K562 (cell line): ENCODE data around the gene POLN. TPM values are rescaled to one million over a fixed set of nuclear protein-coding genes. Genes with fewer than 3 reads are reported as not detected.

ENCODE experiments used
- ATAC-seq: fragments of 200-7000 bp; cut with Tn5 transposase; 3 replicates; pipeline ENCODE4 v1.9.1; 2020; ENCODE audit warnings: moderate library complexity
- BruUV-seq: library from RNA; stranded (reverse); fragments of 400-500 nt; replicated peaks from 2 replicates; lab custom pipeline; 2021; lab: Mats Ljungman, UMichigan
- CTCF ChIA-PET: fragments of 300-600 bp; formaldehyde crosslinking; extraction: SDS; loops from one replicate; lab custom pipeline; 2021; ENCODE audit warnings: low intra/inter-chr PET ratio; lab: Yijun Ruan, JAX
- POLR2A ChIA-PET: fragments of 300-600, 350-650 bp; sonication (Branson Sonifier 250); formaldehyde crosslinking; extraction: SDS; loops from one replicate; lab custom pipeline; 2021; ENCODE audit warnings: antibody characterized with exemption, inconsistent platforms; lab: Yijun Ruan, JAX
- DNase-seq, 4 experiments: peaks; one replicate each; pipeline versions ENCODE4 v3.0.0 to v3.0.0-alpha.2; 2011 to 2018; ENCODE audit warnings: low spot score in 3 of 4, mixed read lengths in 3 of 4; ENCODE audit errors: extremely low read depth in 1 of 4
- FAIRE-seq: peaks from 2 replicates; lab custom pipeline; 2011; peaks lifted over from hg19 to GRCh38; lab: Jason Lieb, UNC
- H2AFZ ChIP-seq: 2 replicates; pipeline ENCODE4 v1.6.0; 2011; ENCODE audit warnings: low read depth, low read length, control low read depth, inconsistent platforms
- H3K27ac ChIP-seq: fragments of 200-600 bp; 3 replicates; pipeline ENCODE4 v1.8.0; 2011; ENCODE audit warnings: low read depth, mild to moderate bottlenecking, control low read depth, inconsistent platforms, low read length, moderate library complexity, mixed read lengths; ENCODE audit errors: extremely low read depth
- H3K27me3 ChIP-seq, 2 experiments: fragments of 300-600 bp in 1 of 2; 2 replicates in 1 of 2; 3 replicates in 1 of 2; pipeline versions ENCODE4 v1.6.0 to v1.8.0; 2011; ENCODE audit warnings: inconsistent platforms in 2 of 2, low read length in 2 of 2, mild to moderate bottlenecking in 1 of 2, mixed read lengths in 1 of 2, moderate library complexity in 1 of 2; ENCODE audit not compliant: control insufficient read depth in 2 of 2, insufficient read depth in 2 of 2
- H3K36me3 ChIP-seq: fragments of 300-600 bp; 3 replicates; pipeline ENCODE4 v1.8.0; 2011; ENCODE audit warnings: mild to moderate bottlenecking, low read length, inconsistent platforms; ENCODE audit not compliant: control insufficient read depth, insufficient read depth
- H3K4me1 ChIP-seq, 2 experiments: fragments of 200-600 bp in 1 of 2; replicated peaks in 1 of 2; 2 replicates in 1 of 2; 3 replicates in 1 of 2; pipeline versions ENCODE4 v1.5.1 to v1.8.0; 2011; ENCODE audit warnings: inconsistent platforms in 2 of 2, low read length in 2 of 2, mild to moderate bottlenecking in 1 of 2, mixed read lengths in 1 of 2, moderate library complexity in 1 of 2; ENCODE audit not compliant: control insufficient read depth in 2 of 2, insufficient read depth in 2 of 2
- H3K4me2 ChIP-seq: 2 replicates; pipeline ENCODE4 v1.6.1; 2011; ENCODE audit warnings: low read length, control low read depth, inconsistent platforms, mixed read lengths; ENCODE audit not compliant: insufficient read depth
- H3K4me3 ChIP-seq: fragments of 200-600 bp; sonication (generic), shearing (Covaris generic); 2 replicates; pipeline ENCODE4 v1.5.1; 2016; ENCODE audit warnings: control low read depth, inconsistent platforms
- H3K79me2 ChIP-seq: fragments of 200-600 bp; 3 replicates; pipeline ENCODE4 v1.8.0; 2011; ENCODE audit warnings: low read length, inconsistent platforms; ENCODE audit not compliant: control insufficient read depth, insufficient read depth
- H3K9ac ChIP-seq, 2 experiments: 2 replicates each; pipeline versions ENCODE4 v1.6.0 to v1.6.1; 2011; ENCODE audit warnings: low read depth in 2 of 2, low read length in 2 of 2, control low read depth in 1 of 2, inconsistent platforms in 1 of 2, mild to moderate bottlenecking in 1 of 2, mixed read lengths in 1 of 2; ENCODE audit not compliant: insufficient read depth in 1 of 2
- H3K9me1 ChIP-seq: one replicate; pipeline ENCODE4 v1.6.0; 2011; ENCODE audit warnings: inconsistent platforms, mild to moderate bottlenecking, low read length, moderate library complexity; ENCODE audit not compliant: control insufficient read depth, insufficient read depth
- H3K9me3 ChIP-seq: replicated peaks from 2 replicates; pipeline ENCODE4 v1.5.1; 2011; ENCODE audit warnings: low read depth, low read length, inconsistent platforms; ENCODE audit not compliant: control insufficient read depth, insufficient read depth
- H4K20me1 ChIP-seq: replicated peaks from 2 replicates; pipeline ENCODE4 v1.6.1; 2011; ENCODE audit warnings: low read length, inconsistent platforms, mixed read lengths; ENCODE audit not compliant: control insufficient read depth, insufficient read depth
- ATF3 ChIP-seq, 2 experiments: fragments of 450-650 bp in 1 of 2; sonication (generic) in 1 of 2; formaldehyde crosslinking in 1 of 2; IDR thresholded peaks in 1 of 2; conservative IDR thresholded peaks in 1 of 2; 2 replicates each; pipeline versions ENCODE4 v1.6.1 to v1.8.1; 2016 to 2023; ENCODE audit warnings: mild to moderate bottlenecking in 2 of 2, moderate library complexity in 2 of 2, inconsistent platforms in 1 of 2, missing genetic modification reagents in 1 of 2
- CHD2 ChIP-seq: IDR thresholded peaks from 2 replicates; pipeline ENCODE4 v1.6.1; 2011; ENCODE audit warnings: low read depth, low read length
- NELFE ChIP-seq: IDR thresholded peaks from 2 replicates; pipeline ENCODE4 v1.6.1; 2011; ENCODE audit warnings: mild to moderate bottlenecking; ENCODE audit not compliant: insufficient read depth, insufficient read length
- ZNF282 ChIP-seq: sonication (generic); formaldehyde crosslinking; IDR thresholded peaks from 2 replicates; pipeline ENCODE4 v1.8.1; 2023; ENCODE audit warnings: missing genetic modification reagents
- ZNF507 ChIP-seq: conservative IDR thresholded peaks from 2 replicates; pipeline ENCODE4 v1.6.1; 2017; ENCODE audit warnings: missing genetic modification characterization, missing compliant biosample characterization
- WGBS: fragments of 100-300 bp; shearing (Covaris generic); methylation state at CpG from one replicate; pipeline ENCODE4 v1.1.6; 2016; ENCODE audit warnings: low coverage, mixed read lengths; ENCODE audit not compliant: insufficient coverage; ENCODE audit errors: missing lambda C conversion rate; 5-methylcytosine and 5-hydroxymethylcytosine counted together
- in situ Hi-C: fragments of 300-500 bp; cut with MboI; formaldehyde crosslinking; loops from 4 replicates; pipeline ENCODE4 v1.15.0; 2018; ENCODE audit warnings: inconsistent platforms, mixed read lengths
- intact Hi-C: fragments of 100-400 bp; cut with micrococcal nuclease; formaldehyde crosslinking; loops from 2 replicates; pipeline ENCODE4 v1.14.2; 2022
- polyA plus RNA-seq, 8 experiments: library from polyadenylated mRNA; depleted of rRNA in 4 of 8; stranded (reverse) in 5 of 8; unstranded in 3 of 8; fragments of >200 nt; fragmentation: Nextera tagmentation in 2 of 8; fragmentation: Illumina TruSeq in 1 of 8; extraction: Ambion mirVana in 2 of 8; extraction: Trizol in 1 of 8; gene quantifications; 2 replicates each; pipeline versions ENCODE4 v1.2.1 to v1.2.3, GENCODE V29; 2011 to 2014; ENCODE audit warnings: inconsistent platforms in 1 of 8, missing spikeins in 1 of 8
- total RNA-seq, 7 experiments: library from RNA; depleted of rRNA in 6 of 7; stranded (reverse); fragments of >200 nt in 6 of 7; fragmentation: Illumina TruSeq in 2 of 7; extraction: Trizol in 2 of 7; gene quantifications; 2 replicates each; pipeline versions ENCODE4 v1.2.1 to v1.2.3, GENCODE V29; 2011 to 2021; ENCODE audit warnings: low replicate concordance in 1 of 7

The POLN gene
- total and polyA plus RNA-seq, 9 of the 15 experiments (the other 6 are each of a cell fraction or from before 2014, with no cell fraction given), result 0.08 to 0.91 (median 0.32) TPM

- in situ Hi-C loops, result no loop called here
- WGBS, result 0% methylated on average over 12 of the region's 13 CpGs
These were observed 157.6 kb downstream of the POLN start for GRCh38 chr4:2084316-2084715.

DNA sequence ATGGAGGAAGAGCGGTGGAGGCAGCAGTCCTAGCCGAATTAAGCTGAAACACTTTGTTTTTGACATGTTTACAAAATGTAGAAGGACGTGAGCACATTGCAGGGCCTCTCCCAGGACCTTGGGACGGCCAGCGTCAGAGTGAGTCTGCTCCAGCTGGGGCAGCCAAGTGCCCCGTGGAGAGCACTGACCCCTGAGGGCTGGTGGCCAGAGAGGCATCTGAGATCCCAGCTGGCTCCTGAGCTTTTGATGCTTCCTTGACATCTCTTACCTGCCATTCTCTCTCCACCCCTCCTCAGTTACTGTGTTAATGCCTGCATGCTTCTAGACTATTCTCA lies 158.1 kb downstream of the POLN start:
- H3K9ac ChIP-seq, result no peak overlapping the region
- no peak overlapping the region for H3K4me2 ChIP-seq
- no peaks in the 10 kb centered on the region for H3K9me1 ChIP-seq
- peaks cover 0 to 9% of the 10 kb centered on the region in 2 experiments; a peak in 2 of 5 replicates for H3K4me1 ChIP-seq
- no peaks in the 10 kb centered on the region for H3K9me3 ChIP-seq
- intact Hi-C loops (no loop called here), in situ Hi-C loops (no loop called here)
- H2AFZ ChIP-seq, result no peak overlapping the region
- POLR2A ChIA-PET, result interaction anchor here (0.6 to 1.0 kb wide), 3 partner anchors 9 to 134 kb away, joined by 3 to 6 read pairs (median 3); no protein-coding TSS in a partner anchor
- FAIRE-seq, result no peak
- no TSS peak for BruUV-seq
- no peak overlapping the region for H3K4me3 ChIP-seq
- no peak overlapping the region for H3K27ac ChIP-seq
- no peak for TF ChIP-seq ZNF282 (CRISPR knock-in tag)
- no peak for TF ChIP-seq ZNF507
- DNase-seq, result no peak
- H3K36me3 ChIP-seq, result no peaks in the 10 kb centered on the region
- 3% methylated on average over 6 of the region's 6 CpGs for whole genome bisulfite sequencing
- H4K20me1 ChIP-seq, result no peaks in the 10 kb centered on the region
- peaks cover 27 to 65% of the 10 kb centered on the region in 2 experiments; a peak in 4 of 5 replicates for H3K27me3 ChIP-seq
- no peak for ATAC-seq
- H3K79me2 ChIP-seq, result no peaks in the 10 kb centered on the region
- CTCF ChIA-PET, result no interaction called here

More at GRCh38 chr4:2084316-2084715, 157.6 kb downstream of the POLN start:
- H3K36me3 ChIP-seq, result no peaks in the 10 kb centered on the region
- intact Hi-C loops, result no loop called here
- CTCF ChIA-PET, result no interaction called here
- DNase-seq, result no peak
- no peak for TF ChIP-seq CHD2
- no peak for TF ChIP-seq ATF3 (IDR thresholded peaks at IDR 0.05)
- no peak for TF ChIP-seq ATF3 (CRISPR knock-in tag; conservative IDR thresholded peaks at IDR 0.05)
- TF ChIP-seq NELFE, result no peak
- TF ChIP-seq, all 486 proteins: peak for 0
- H3K27ac ChIP-seq, result no peak overlapping the region
- H3K9me3 ChIP-seq, result no peaks in the 10 kb centered on the region
- POLR2A ChIA-PET, result interaction anchor here (0.6 to 1.0 kb wide), 2 partner anchors 10 to 133 kb away, joined by 3 read pairs; no protein-coding TSS in a partner anchor
- H3K9me1 ChIP-seq, result no peaks in the 10 kb centered on the region
- BruUV-seq, result no TSS peak
- peaks cover 27 to 60% of the 10 kb centered on the region in 2 experiments; a peak in 4 of 5 replicates for H3K27me3 ChIP-seq
- no peak for ATAC-seq
- H4K20me1 ChIP-seq, result no peaks in the 10 kb centered on the region
- no peaks in the 10 kb centered on the region for H3K79me2 ChIP-seq
- H3K4me1 ChIP-seq, result peaks cover 0 to 9% of the 10 kb centered on the region in 2 experiments; a peak in 2 of 5 replicates
- no peak for FAIRE-seq
- H3K4me3 ChIP-seq, result no peak overlapping the region
- H3K4me2 ChIP-seq, result no peak overlapping the region
- H3K9ac ChIP-seq, result no peak overlapping the region
- H2AFZ ChIP-seq, result no peak overlapping the region
